Endothelial cell of umbilical vein (primary cell): Measurements from ENCODE around the gene TICAM2.

Experiments
- MAX ChIP-seq: IDR thresholded peaks from 2 replicates; pipeline ENCODE4 v1.6.1; 2011; ENCODE audit not compliant: insufficient read depth, insufficient read length
- POLR2A ChIP-seq: IDR thresholded peaks from 2 replicates; pipeline ENCODE4 v1.6.1; 2012; ENCODE audit warnings: low read depth, mild to moderate bottlenecking, control low read depth, low read length

- TF ChIP-seq MAX: no peak
- TF ChIP-seq POLR2A: no peak
Measured at GRCh38 chr5:115599924-115600323, 2.4 kb downstream of the TICAM2 start.
